HepG2 (cell line): Measurements from ENCODE around the gene NEK8. TPM values are rescaled to one million over a fixed set of nuclear protein-coding genes. Genes with fewer than 3 reads are reported as not detected.

Experiments used
- ARNT2 ChIP-seq: sonication (generic); formaldehyde crosslinking; IDR thresholded peaks from 2 replicates; pipeline ENCODE4 v1.8.0; 2022; ENCODE audit warnings: mild to moderate bottlenecking, low read depth, missing genetic modification reagents, moderate library complexity
- E2F2 ChIP-seq: sonication (generic); formaldehyde crosslinking; IDR thresholded peaks from 2 replicates; pipeline ENCODE4 v1.4.0; 2020; ENCODE audit warnings: missing genetic modification reagents, borderline replicate concordance
- GLMP ChIP-seq: sonication (generic); formaldehyde crosslinking; IDR thresholded peaks from 2 replicates; pipeline ENCODE4 v1.9.0; 2021; ENCODE audit warnings: missing genetic modification reagents, mild to moderate bottlenecking, borderline replicate concordance
- NCOR1 ChIP-seq: fragments of 200-600 bp; sonication (generic); IDR thresholded peaks from 2 replicates; pipeline ENCODE4 v1.7.0; 2017; ENCODE audit warnings: antibody characterized with exemption, low read length, borderline replicate concordance
- POGK ChIP-seq: sonication (generic); formaldehyde crosslinking; conservative IDR thresholded peaks from 2 replicates; pipeline ENCODE4 v1.8.0; 2022; ENCODE audit warnings: mild to moderate bottlenecking, moderate library complexity, missing genetic modification reagents
- STAG1 ChIP-seq: sonication (generic); formaldehyde crosslinking; IDR thresholded peaks from 2 replicates; pipeline ENCODE4 v1.4.0; 2020; ENCODE audit warnings: missing genetic modification reagents
- TERF1 ChIP-seq: sonication (generic); formaldehyde crosslinking; IDR thresholded peaks from 2 replicates; pipeline ENCODE4 v1.8.0; 2022; ENCODE audit warnings: mild to moderate bottlenecking, missing genetic modification reagents, moderate library complexity
- ZBTB38 ChIP-seq: sonication (generic); formaldehyde crosslinking; IDR thresholded peaks from 2 replicates; pipeline ENCODE4 v1.5.1; 2020; ENCODE audit warnings: mild to moderate bottlenecking, missing genetic modification reagents
- ZBTB44 ChIP-seq: sonication (generic); formaldehyde crosslinking; IDR thresholded peaks from 2 replicates; pipeline ENCODE4 v1.4.0; 2020; ENCODE audit warnings: missing genetic modification reagents
- ZBTB8A ChIP-seq: sonication (generic); formaldehyde crosslinking; IDR thresholded peaks from 2 replicates; pipeline ENCODE4 v1.4.0; 2020; ENCODE audit warnings: mild to moderate bottlenecking, low read depth, missing genetic modification reagents, borderline replicate concordance
- ZNF142 ChIP-seq: sonication (generic); formaldehyde crosslinking; IDR thresholded peaks from 2 replicates; pipeline ENCODE4 v1.4.0; 2020; ENCODE audit warnings: missing genetic modification reagents
- ZNF143 ChIP-seq: sonication (generic); formaldehyde crosslinking; IDR thresholded peaks from 2 replicates; pipeline ENCODE4 v1.4.0; 2020; ENCODE audit warnings: missing genetic modification reagents
- ZNF264 ChIP-seq: sonication (generic); formaldehyde crosslinking; IDR thresholded peaks from 2 replicates; pipeline ENCODE4 v1.4.0; 2020; ENCODE audit warnings: missing genetic modification reagents
- ZNF441 ChIP-seq: sonication (generic); formaldehyde crosslinking; IDR thresholded peaks from 2 replicates; pipeline ENCODE4 v1.7.0; 2021; ENCODE audit warnings: missing genetic modification reagents, borderline replicate concordance
- ZNF776 ChIP-seq: sonication (generic); formaldehyde crosslinking; IDR thresholded peaks from 2 replicates; pipeline ENCODE4 v1.4.0; 2020; ENCODE audit warnings: mild to moderate bottlenecking, missing genetic modification reagents
- polyA plus RNA-seq, 8 experiments: library from polyadenylated mRNA; depleted of rRNA in 3 of 8; stranded (reverse) in 7 of 8; unstranded in 1 of 8; fragments of >200 nt; fragmentation: Illumina TruSeq in 4 of 8; extraction: Trizol in 4 of 8; gene quantifications; 2 replicates each; pipeline versions ENCODE4 v1.2.1 to v1.2.3, GENCODE V29; 2011 to 2016; ENCODE audit warnings: low read depth in 4 of 8, missing spikeins in 1 of 8, mixed read lengths in 1 of 8; ENCODE audit not compliant: insufficient read depth in 1 of 8
- total RNA-seq, 5 experiments: library from RNA; depleted of rRNA; stranded (reverse); fragments of >200 nt; fragmentation: Illumina TruSeq; extraction: Trizol; gene quantifications; 2 replicates each; pipeline ENCODE4 v1.2.3, GENCODE V29; 2016; ENCODE audit warnings: low read depth in 1 of 5

The NEK8 gene
- total and polyA plus RNA-seq, 2 of the 13 experiments (the other 11 are each of a cell fraction or from before 2014, with no cell fraction given): 5.8 to 13.5 TPM

- TF ChIP-seq ARNT2: no peak
- TF ChIP-seq POGK (CRISPR knock-in tag): no peak
- TF ChIP-seq ZBTB44: no peak
- peak; percentile 60; the same call in 1 of the 2 replicates for TF ChIP-seq ZNF142 (CRISPR knock-in tag)
- peak; percentile 25; the same call in 1 of the 2 replicates for TF ChIP-seq STAG1 (CRISPR knock-in tag)
- 0 out of 2 replicates have a peak, but pooled peaks have one; percentile 34 for TF ChIP-seq ZNF776 (CRISPR knock-in tag)
- TF ChIP-seq ZBTB38: peak; percentile 79
- peak; percentile 78; the same call in 1 of the 2 replicates for TF ChIP-seq ZNF264 (CRISPR knock-in tag)
- peak; percentile 72; the same call in 1 of the 2 replicates for TF ChIP-seq ZNF441 (CRISPR knock-in tag)
- TF ChIP-seq ZBTB8A (CRISPR knock-in tag): no peak
- peak; percentile 45; the same call in 1 of the 2 replicates for TF ChIP-seq ZNF143 (CRISPR knock-in tag)
- peak; percentile 97 for TF ChIP-seq NCOR1
- no peak for TF ChIP-seq E2F2 (CRISPR knock-in tag)
- TF ChIP-seq GLMP (CRISPR knock-in tag): no peak
- TF ChIP-seq TERF1: no peak
These were observed 30.2 kb upstream of the NEK8 start (continued) for GRCh38 chr17:28698253-28698941.
